Parathyroid adenoma (tissue), 2 donors: ENCODE data around the gene PRPF6.

Source experiments
- H2AFZ ChIP-seq: fragments of 300-600 bp; sonication (generic); one replicate; pipeline ENCODE4 v1.7.0; 2017; ENCODE audit warnings: antibody characterized with exemption, mild to moderate bottlenecking
- H3K27ac ChIP-seq: fragments of 300-600 bp; sonication (generic); one replicate; pipeline ENCODE4 v1.7.0; 2017
- H3K27me3 ChIP-seq: fragments of 300-600 bp; sonication (generic); one replicate; pipeline ENCODE4 v1.7.0; 2017; ENCODE audit warnings: low read length; ENCODE audit not compliant: control insufficient read depth, insufficient read depth
- H3K36me3 ChIP-seq: fragments of 300-600 bp; sonication (generic); one replicate; pipeline ENCODE4 v1.7.0; 2017; ENCODE audit warnings: low read length; ENCODE audit not compliant: control insufficient read depth, insufficient read depth
- H3K4me1 ChIP-seq: fragments of 300-600 bp; sonication (generic); one replicate; pipeline ENCODE4 v1.7.0; 2017; ENCODE audit warnings: control low read depth
- H3K4me2 ChIP-seq: fragments of 300-600 bp; sonication (generic); one replicate; pipeline ENCODE4 v1.7.0; 2017; ENCODE audit warnings: low read length
- H3K4me3 ChIP-seq: fragments of 300-600 bp; sonication (generic); one replicate; pipeline ENCODE4 v1.7.0; 2017; ENCODE audit warnings: low read depth, low read length
- H3K79me2 ChIP-seq: fragments of 300-600 bp; sonication (generic); one replicate; pipeline ENCODE4 v1.7.0; 2017; ENCODE audit warnings: control low read depth
- H3K9ac ChIP-seq: fragments of 300-600 bp; sonication (generic); one replicate; pipeline ENCODE4 v1.7.0; 2017; ENCODE audit warnings: mild to moderate bottlenecking
- H3K9me3 ChIP-seq: fragments of 300-600 bp; sonication (generic); one replicate; pipeline ENCODE4 v1.7.0; 2017; ENCODE audit warnings: low read length; ENCODE audit not compliant: control insufficient read depth
- TF ChIP-seq, protein P1 (sequence below): fragments of 300-600 bp; sonication (generic); IDR thresholded peaks from one replicate; pipeline ENCODE4 v1.7.0; 2017; ENCODE audit warnings: antibody characterized with exemption, mild to moderate bottlenecking
- donor health status: primary hyperparathyroidism.

Gene PRPF6

DNA sequence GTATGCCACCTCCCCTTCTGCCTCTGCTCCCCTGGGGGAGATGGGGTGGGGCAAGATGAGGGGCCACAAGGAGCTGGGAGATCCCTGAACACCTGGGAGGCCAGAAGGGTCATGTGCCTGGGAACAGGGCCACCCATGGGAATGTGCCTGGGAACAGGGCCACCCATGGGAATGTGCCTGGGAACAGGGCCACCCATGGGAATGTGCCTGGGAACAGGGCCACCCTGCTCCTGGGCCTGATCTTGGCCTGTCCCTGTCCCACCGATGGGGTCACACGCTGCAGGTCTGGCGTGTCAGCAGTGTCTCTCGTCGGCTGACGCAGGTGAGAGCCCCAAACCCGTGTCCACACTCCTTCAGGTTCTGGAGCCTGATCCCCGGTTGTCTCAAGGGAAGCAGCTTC is 94.0 kb downstream of the PRPF6 start:
- peaks cover 9% of the 10 kb centered on the region for H3K4me1 ChIP-seq
- H3K36me3 ChIP-seq: no peaks in the 10 kb centered on the region
- H3K27ac ChIP-seq: no peak overlapping the region
- H3K79me2 ChIP-seq: no peaks in the 10 kb centered on the region
- H3K4me2 ChIP-seq: no peak overlapping the region
- H2AFZ ChIP-seq: no peak overlapping the region
- H3K9me3 ChIP-seq: no peaks in the 10 kb centered on the region
- H3K27me3 ChIP-seq: no peaks in the 10 kb centered on the region
- TF ChIP-seq, protein P1, sequence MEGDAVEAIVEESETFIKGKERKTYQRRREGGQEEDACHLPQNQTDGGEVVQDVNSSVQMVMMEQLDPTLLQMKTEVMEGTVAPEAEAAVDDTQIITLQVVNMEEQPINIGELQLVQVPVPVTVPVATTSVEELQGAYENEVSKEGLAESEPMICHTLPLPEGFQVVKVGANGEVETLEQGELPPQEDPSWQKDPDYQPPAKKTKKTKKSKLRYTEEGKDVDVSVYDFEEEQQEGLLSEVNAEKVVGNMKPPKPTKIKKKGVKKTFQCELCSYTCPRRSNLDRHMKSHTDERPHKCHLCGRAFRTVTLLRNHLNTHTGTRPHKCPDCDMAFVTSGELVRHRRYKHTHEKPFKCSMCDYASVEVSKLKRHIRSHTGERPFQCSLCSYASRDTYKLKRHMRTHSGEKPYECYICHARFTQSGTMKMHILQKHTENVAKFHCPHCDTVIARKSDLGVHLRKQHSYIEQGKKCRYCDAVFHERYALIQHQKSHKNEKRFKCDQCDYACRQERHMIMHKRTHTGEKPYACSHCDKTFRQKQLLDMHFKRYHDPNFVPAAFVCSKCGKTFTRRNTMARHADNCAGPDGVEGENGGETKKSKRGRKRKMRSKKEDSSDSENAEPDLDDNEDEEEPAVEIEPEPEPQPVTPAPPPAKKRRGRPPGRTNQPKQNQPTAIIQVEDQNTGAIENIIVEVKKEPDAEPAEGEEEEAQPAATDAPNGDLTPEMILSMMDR: no peak
- no peak overlapping the region for H3K4me3 ChIP-seq
- H3K9ac ChIP-seq: no peak overlapping the region

DNA sequence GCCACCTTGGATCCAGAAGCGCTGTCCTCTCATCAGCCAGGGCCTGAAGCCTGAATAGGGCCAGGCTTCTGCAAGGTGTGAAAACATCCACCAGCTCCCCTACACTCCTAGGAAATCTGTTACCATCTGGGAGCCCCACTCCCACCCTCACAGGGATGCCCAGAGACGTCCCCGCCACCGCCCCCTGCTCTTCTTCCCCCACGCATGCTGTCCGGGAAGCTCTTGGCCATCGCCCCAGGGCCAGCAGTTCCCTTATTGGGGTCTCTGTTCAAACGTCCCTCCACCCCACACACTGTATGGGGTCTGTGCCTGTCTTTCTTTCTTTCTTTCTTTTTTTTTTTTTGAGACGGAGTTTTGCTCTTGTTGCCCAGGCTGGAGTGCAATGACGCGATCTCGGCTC is 94.6 kb downstream of the PRPF6 start:
- H3K27ac ChIP-seq: no peak overlapping the region
- no peaks in the 10 kb centered on the region for H3K9me3 ChIP-seq
- no peaks in the 10 kb centered on the region for H3K36me3 ChIP-seq
- TF ChIP-seq, protein P1: no peak
- H3K4me3 ChIP-seq: no peak overlapping the region
- no peak overlapping the region for H3K9ac ChIP-seq
- no peak overlapping the region for H2AFZ ChIP-seq
- H3K79me2 ChIP-seq: no peaks in the 10 kb centered on the region
- no peaks in the 10 kb centered on the region for H3K27me3 ChIP-seq
- no peak overlapping the region for H3K4me2 ChIP-seq
- H3K4me1 ChIP-seq: peaks cover 9% of the 10 kb centered on the region

DNA sequence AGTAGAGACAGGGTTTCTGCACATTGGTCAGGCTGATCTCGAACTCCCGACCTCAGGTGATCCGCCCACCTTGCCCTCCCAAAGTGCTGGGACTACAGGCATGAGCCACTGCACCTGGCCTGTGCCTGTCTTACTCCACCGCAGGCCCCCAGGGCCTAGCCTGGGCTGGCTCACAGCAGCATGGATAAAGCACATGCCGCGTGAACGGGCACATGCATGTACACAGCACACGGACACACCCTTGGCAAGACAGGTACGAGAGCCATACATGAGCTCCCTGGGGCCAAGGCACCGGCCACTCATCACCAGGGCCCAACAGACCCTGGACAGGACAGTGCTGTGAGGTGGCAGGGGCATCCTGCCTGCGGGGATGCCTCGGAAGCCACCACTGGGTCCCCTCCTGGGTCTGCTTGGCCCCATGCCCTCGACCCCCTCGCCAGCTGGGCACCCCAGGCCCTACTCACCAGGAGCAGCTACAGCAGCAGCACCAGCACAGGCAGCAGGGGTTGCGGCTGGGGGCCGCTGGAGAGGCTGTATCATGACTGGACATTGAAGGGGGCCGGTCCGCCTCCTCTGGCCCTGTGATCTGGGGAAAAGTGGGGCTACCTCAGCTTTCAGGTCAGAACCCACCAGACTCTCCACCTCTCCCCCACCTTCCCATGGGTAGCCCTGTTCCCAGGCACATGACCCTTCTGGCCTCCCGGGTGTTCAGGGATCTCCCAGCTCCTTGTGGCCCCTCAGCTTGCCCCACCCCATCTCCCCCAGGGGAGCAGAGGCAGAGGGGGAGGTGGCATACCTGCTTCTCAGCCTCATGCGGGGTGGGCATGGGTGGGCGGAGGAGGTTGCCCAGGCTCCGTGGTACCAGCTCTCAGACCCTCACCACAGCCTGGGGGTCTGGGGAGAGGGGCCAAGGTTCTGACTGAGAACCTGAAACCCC is 95.4 kb downstream of the PRPF6 start:
- no peak overlapping the region for H3K9ac ChIP-seq
- peaks cover 9% of the 10 kb centered on the region for H3K4me1 ChIP-seq
- H3K79me2 ChIP-seq: no peaks in the 10 kb centered on the region
- H3K4me3 ChIP-seq: no peak overlapping the region
- H3K27ac ChIP-seq: no peak overlapping the region
- H2AFZ ChIP-seq: no peak overlapping the region
- TF ChIP-seq, protein P1: no peak
- H3K36me3 ChIP-seq: no peaks in the 10 kb centered on the region
- H3K27me3 ChIP-seq: no peaks in the 10 kb centered on the region
- H3K4me2 ChIP-seq: no peak overlapping the region
- H3K9me3 ChIP-seq: no peaks in the 10 kb centered on the region

DNA sequence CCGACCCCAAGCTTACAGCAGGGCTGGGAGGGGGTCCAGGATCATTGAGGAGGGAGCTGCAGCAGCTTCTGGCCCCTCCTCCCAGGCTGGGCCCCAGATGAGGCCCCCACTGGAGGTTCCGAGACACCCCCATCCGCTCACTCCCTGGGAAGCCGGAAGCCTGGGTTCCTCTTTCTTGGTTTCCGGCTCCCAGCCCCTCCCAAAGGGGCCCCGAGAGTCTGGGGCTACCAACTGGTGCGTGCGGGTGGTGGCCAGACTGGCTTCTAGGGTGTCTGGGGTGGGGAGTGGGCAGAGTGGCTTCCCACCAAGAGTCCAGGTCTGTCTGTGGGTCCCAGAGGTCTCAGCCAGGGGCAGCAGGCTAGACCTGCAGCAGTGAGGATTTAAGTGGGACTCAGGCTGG is 96.2 kb downstream of the PRPF6 start:
- Histone ChIP-seq H3K9me3 (no peaks in the 10 kb centered on the region), H2AFZ (no peak overlapping the region), H3K27ac (no peak overlapping the region), H3K4me3 (no peak overlapping the region), H3K27me3 (no peaks in the 10 kb centered on the region), H3K4me2 (no peak overlapping the region), H3K9ac (no peak overlapping the region), H3K79me2 (no peaks in the 10 kb centered on the region), H3K36me3 (no peaks in the 10 kb centered on the region), H3K4me1 (peaks cover 10% of the 10 kb centered on the region)
- TF ChIP-seq, protein P1: no peak

DNA sequence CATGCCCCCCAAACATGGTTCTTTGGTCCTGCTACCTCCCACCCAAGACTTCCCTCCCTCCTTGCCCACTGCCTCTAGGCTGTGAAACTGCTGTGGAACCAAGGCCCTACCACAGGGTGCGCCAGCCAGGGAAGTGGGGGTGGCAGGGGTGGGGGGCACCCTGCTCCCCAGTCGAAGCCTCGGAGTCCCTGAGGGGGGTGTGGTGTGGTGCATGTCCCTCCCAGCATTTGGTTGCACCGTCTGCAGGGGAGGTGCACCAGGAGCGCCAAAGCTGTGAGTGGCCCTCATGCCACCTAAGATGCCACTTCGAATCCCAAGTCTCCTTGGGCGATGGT is 96.6 kb downstream of the PRPF6 start:
- peaks cover 14% of the 10 kb centered on the region for H3K4me1 ChIP-seq
- no peak overlapping the region for H3K9ac ChIP-seq
- H2AFZ ChIP-seq: no peak overlapping the region
- no peak overlapping the region for H3K27ac ChIP-seq
- no peaks in the 10 kb centered on the region for H3K79me2 ChIP-seq
- H3K4me2 ChIP-seq: no peak overlapping the region
- no peaks in the 10 kb centered on the region for H3K27me3 ChIP-seq
- no peaks in the 10 kb centered on the region for H3K9me3 ChIP-seq
- H3K4me3 ChIP-seq: no peak overlapping the region
- H3K36me3 ChIP-seq: no peaks in the 10 kb centered on the region
- TF ChIP-seq, protein P1: no peak
